ENCODE data around the gene OMG.

OMG gene

GRCh38 chr17:31296142-31296541 is 897 bp downstream of the OMG start:
- H3K4me3 ChIP-seq (ENCODE audit: insufficient read depth, low read length, poor library complexity, severe bottlenecking) = no peak overlapping the region
- no peaks in the 10 kb centered on the region for H3K36me3 ChIP-seq (ENCODE audit: low read length)
- H3K4me2 ChIP-seq (ENCODE audit: low read depth, low read length, poor library complexity, severe bottlenecking) = no peak overlapping the region

GRCh38 chr17:31295489-31295871 is 1.6 kb downstream of the OMG start:
- H3K79me2 ChIP-seq (ENCODE audit: insufficient read depth, low read length) = no peaks in the 10 kb centered on the region
- H2AFZ ChIP-seq (ENCODE audit: low read depth, low read length, severe bottlenecking) = no peak overlapping the region
- H3K9me3 ChIP-seq (ENCODE audit: insufficient read depth, low read length) = no peaks in the 10 kb centered on the region
- no peaks in the 10 kb centered on the region for H4K20me1 ChIP-seq (ENCODE audit: low read depth, low read length)
- no peak overlapping the region for H3K4me3 ChIP-seq (ENCODE audit: insufficient read depth, low read length, poor library complexity, severe bottlenecking)
- no peaks in the 10 kb centered on the region for H3K9me2 ChIP-seq (replicated peaks; ENCODE audit: insufficient read depth, low read length)
- TF ChIP-seq CTCF (IDR thresholded peaks at IDR 0.05; ENCODE audit: insufficient read depth, low read length, poor library complexity, severe bottlenecking) = no peak
- no peak for TF ChIP-seq EZH2phosphoT487 (conservative IDR thresholded peaks at IDR 0.05; ENCODE audit: low read length)
- H3K36me3 ChIP-seq (ENCODE audit: low read length) = no peaks in the 10 kb centered on the region
- no peaks in the 10 kb centered on the region for H3K27me3 ChIP-seq (ENCODE audit: low read length)
- no peaks in the 10 kb centered on the region for H3F3A ChIP-seq (ENCODE audit: insufficient read depth)
- H3K27ac ChIP-seq (ENCODE audit: low read depth, low read length) = no peak overlapping the region
- H3K4me2 ChIP-seq (ENCODE audit: low read depth, low read length, poor library complexity, severe bottlenecking) = no peak overlapping the region
- no peak overlapping the region for H3K9ac ChIP-seq (ENCODE audit: low read length)

More at GRCh38 chr17:31296142-31296541, 897 bp downstream of the OMG start:
- no peak overlapping the region for H2AFZ ChIP-seq (ENCODE audit: low read depth, low read length, severe bottlenecking)
- TF ChIP-seq EZH2phosphoT487 (conservative IDR thresholded peaks at IDR 0.05; ENCODE audit: low read length) = no peak
- no peak for TF ChIP-seq CTCF (IDR thresholded peaks at IDR 0.05; ENCODE audit: insufficient read depth, low read length, poor library complexity, severe bottlenecking)
- no peaks in the 10 kb centered on the region for H3K9me2 ChIP-seq (replicated peaks; ENCODE audit: insufficient read depth, low read length)
- H3K9ac ChIP-seq (ENCODE audit: low read length) = no peak overlapping the region
- peaks cover 5% of the 10 kb centered on the region; the same call in 1 of the 2 replicates for H3F3A ChIP-seq (ENCODE audit: insufficient read depth)
- no peaks in the 10 kb centered on the region for H3K27me3 ChIP-seq (ENCODE audit: low read length)
- H4K20me1 ChIP-seq (ENCODE audit: low read depth, low read length) = no peaks in the 10 kb centered on the region
- no peaks in the 10 kb centered on the region for H3K9me3 ChIP-seq (ENCODE audit: insufficient read depth, low read length)
- H3K79me2 ChIP-seq (ENCODE audit: insufficient read depth, low read length) = no peaks in the 10 kb centered on the region
- H3K27ac ChIP-seq (ENCODE audit: low read depth, low read length) = no peak overlapping the region

- H3K9me2 ChIP-seq (replicated peaks; ENCODE audit: insufficient read depth, low read length) = no peaks in the 10 kb centered on the region
- H4K20me1 ChIP-seq (ENCODE audit: low read depth, low read length) = no peaks in the 10 kb centered on the region
- no peak overlapping the region for H3K27ac ChIP-seq (ENCODE audit: low read depth, low read length)
- H3K9ac ChIP-seq (ENCODE audit: low read length) = no peak overlapping the region
- H3F3A ChIP-seq (ENCODE audit: insufficient read depth) = no peaks in the 10 kb centered on the region
- H3K27me3 ChIP-seq (ENCODE audit: low read length) = no peaks in the 10 kb centered on the region
- H3K9me3 ChIP-seq (ENCODE audit: insufficient read depth, low read length) = no peaks in the 10 kb centered on the region
- H3K36me3 ChIP-seq (ENCODE audit: low read length) = no peaks in the 10 kb centered on the region
- no peak for TF ChIP-seq EZH2phosphoT487 (conservative IDR thresholded peaks at IDR 0.05; ENCODE audit: low read length)
- TF ChIP-seq CTCF (IDR thresholded peaks at IDR 0.05; ENCODE audit: insufficient read depth, low read length, poor library complexity, severe bottlenecking) = no peak
- H3K4me3 ChIP-seq (ENCODE audit: insufficient read depth, low read length, poor library complexity, severe bottlenecking) = no peak overlapping the region
- H2AFZ ChIP-seq (ENCODE audit: low read depth, low read length, severe bottlenecking) = no peak overlapping the region
- H3K4me2 ChIP-seq (ENCODE audit: low read depth, low read length, poor library complexity, severe bottlenecking) = no peak overlapping the region
- no peaks in the 10 kb centered on the region for H3K79me2 ChIP-seq (ENCODE audit: insufficient read depth, low read length)
Measured at GRCh38 chr17:31294820-31295488, 2.1 kb downstream of the OMG start.
